Activated CD4-positive, alpha-beta T cell treated with anti-CD3 and anti-CD28 coated beads, Interleukin-2, amount 50 U/mL, for 4 hours (primary cell): ENCODE measurements around the gene SMAP2.

Experiments used
- DNase-seq, 2 experiments: peaks; one replicate each; pipeline ENCODE4 v3.0.0-alpha.2; 2020

The SMAP2 gene

GRCh38 chr1:40391688-40392145, 18.2 kb downstream of the SMAP2 start:
- DNase-seq = no peak

GRCh38 chr1:40392221-40392620, 18.7 kb downstream of the SMAP2 start:
- no peak for DNase-seq

GRCh38 chr1:40393173-40393572, 19.6 kb downstream of the SMAP2 start:
- no peak for DNase-seq

GRCh38 chr1:40394491-40395172, 21.1 kb downstream of the SMAP2 start:
- peak; percentile 35 to 37 for DNase-seq

- no peak for DNase-seq
Measured at GRCh38 chr1:40395190-40396175, 22.0 kb downstream of the SMAP2 start.

- no peak for DNase-seq
Measured at GRCh38 chr1:40396420-40396819, 22.9 kb downstream of the SMAP2 start.

- DNase-seq = no peak
Measured at GRCh38 chr1:40397258-40397657, 23.7 kb downstream of the SMAP2 start.

GRCh38 chr1:40399984-40400704, 26.6 kb downstream of the SMAP2 start:
- no peak for DNase-seq

GRCh38 chr1:40401473-40402201, 28.1 kb downstream of the SMAP2 start:
- DNase-seq = no peak

GRCh38 chr1:40404670-40405462, 31.3 kb downstream of the SMAP2 start:
- DNase-seq = peak in 1 of 2 experiments; percentile 26

GRCh38 chr1:40405812-40406211, 32.3 kb downstream of the SMAP2 start:
- no peak for DNase-seq

- no peak for DNase-seq
Measured at GRCh38 chr1:40407453-40407852, 33.9 kb downstream of the SMAP2 start.

- DNase-seq = no peak
Measured at GRCh38 chr1:40409467-40409866, 35.9 kb downstream of the SMAP2 start.

GRCh38 chr1:40411294-40411693, 37.8 kb downstream of the SMAP2 start:
- DNase-seq = no peak

GRCh38 chr1:40411843-40412242, 38.3 kb downstream of the SMAP2 start:
- DNase-seq = no peak

- DNase-seq = no peak
Measured at GRCh38 chr1:40413527-40414252, 40.2 kb downstream of the SMAP2 start.

- no peak for DNase-seq
Measured at GRCh38 chr1:40414331-40414730, 40.8 kb downstream of the SMAP2 start.

- no peak for DNase-seq
Measured at GRCh38 chr1:40416709-40417108, 43.2 kb downstream of the SMAP2 start.

- DNase-seq = no peak
Measured at GRCh38 chr1:40421431-40422384, 48.2 kb downstream of the SMAP2 start.
